ENCODE results near the gene TP53I13. TPM values are rescaled to one million over a fixed set of nuclear protein-coding genes. Genes with fewer than 3 reads are reported as not detected.
A peak's percentile ranks its signal among the peaks of the same experiment; 100 is the strongest.

Gene TP53I13
- total and polyA plus RNA-seq, 10 of the 15 experiments (the other 5 are each of a cell fraction or from before 2014, with no cell fraction given): 0.31 to 45.1 (median 19.5) TPM; not detected in 1

GRCh38 chr17:29590411-29591145, 22.1 kb downstream of the TP53I13 start:
- RAD21 ChIA-PET (ENCODE audit: unreplicated experiment): interaction anchor here (0.6 to 2.9 kb wide), 9 partner anchors 9 to 929 kb away, joined by 3 to 20 read pairs (median 6); partner anchors contain the start of gene ABHD15
- POLR2A ChIA-PET: interaction anchor here (0.6 to 1.0 kb wide), 3 partner anchors 27 to 724 kb away, joined by 3 to 9 read pairs (median 4); no protein-coding TSS in a partner anchor
- FAIRE-seq (no peak), DNase-seq (ENCODE audit: low read depth, low spot score) (no peak), ATAC-seq (peak; percentile 15)
- intact Hi-C loops (cut with micrococcal nuclease; ENCODE audit: unreplicated experiment): loop anchor here (1.0 to 10.0 kb wide), 2 partner anchors 10 to 226 kb away; no protein-coding TSS in a partner anchor
- no TSS peak for BruUV-seq (replicated peaks)
- no peaks in the 10 kb centered on the region for H3K9me3 ChIP-seq (replicated peaks; ENCODE audit: control insufficient read depth, insufficient read depth, low read length)
- no peak for TF ChIP-seq IRF5 (IDR thresholded peaks at IDR 0.05; ENCODE audit: borderline replicate concordance)
- peak; percentile 43 to 83; a peak in 3 of 4 replicates for TF ChIP-seq BHLHE40 (IDR thresholded peaks at IDR 0.05; ENCODE audit: borderline replicate concordance in 1 of 2, low read depth in 2 of 2, low read length in 1 of 2)
- peak; percentile 39; the same call in 1 of the 2 replicates for TF ChIP-seq NRF1 (conservative IDR thresholded peaks at IDR 0.05; ENCODE audit: low read depth, low read length)
- TF ChIP-seq MYC (IDR thresholded peaks at IDR 0.05; ENCODE audit: insufficient read depth, insufficient read length, insufficient replicate concordance, low read length, severe bottlenecking): peak; percentile 71
- TF ChIP-seq MAX (IDR thresholded peaks at IDR 0.05; ENCODE audit: low read depth, low read length): peak; percentile 44; the same call in 1 of the 2 replicates
- TF ChIP-seq BACH1 (IDR thresholded peaks at IDR 0.05; ENCODE audit: borderline replicate concordance): 0 out of 2 replicates have a peak, but pooled peaks have one; percentile 26
- no peak for TF ChIP-seq DPF2 (IDR thresholded peaks at IDR 0.05)
- TF ChIP-seq CHD2 (IDR thresholded peaks at IDR 0.05; ENCODE audit: borderline replicate concordance, low read depth, low read length): peak; percentile 59; the same call in 1 of the 2 replicates
- H3K9ac ChIP-seq (ENCODE audit: control insufficient read depth, insufficient read depth, low read length): peak overlapping the region; percentile 64
- H2AFZ ChIP-seq (ENCODE audit: control insufficient read depth, low read depth, low read length): peak overlapping the region; percentile 95
- CTCF ChIA-PET: interaction anchor here (0.6 to 5.0 kb wide), 14 partner anchors 9 to 229 kb away, joined by 3 to 72 read pairs (median 5); no protein-coding TSS in a partner anchor
- 9% methylated on average over 30 of the region's 30 CpGs for WGBS (ENCODE audit: insufficient coverage, insufficient replicate concordance, low lambda C conversion rate, missing lambda C conversion rate)
- H4K20me1 ChIP-seq (ENCODE audit: control insufficient read depth, insufficient read depth): no peaks in the 10 kb centered on the region
- H3K4me3 ChIP-seq: peak overlapping the region; percentile 67
- SMC1A ChIA-PET (ENCODE audit: uncharacterized antibody, unreplicated experiment): interaction anchor here (1.1 to 3.0 kb wide), 4 partner anchors 10 to 221 kb away, joined by 5 to 17 read pairs (median 6); no protein-coding TSS in a partner anchor
- peak overlapping the region; percentile 72 for H3K27ac ChIP-seq (ENCODE audit: control insufficient read depth, insufficient read depth)
- peak overlapping the region; percentile 100 for H3K4me2 ChIP-seq (ENCODE audit: control insufficient read depth, insufficient read depth)
- H3K27me3 ChIP-seq (replicated peaks in 1 of 2; ENCODE audit: control insufficient read depth in 2 of 2, insufficient read depth in 2 of 2, low read length in 1 of 2): no peaks in the 10 kb centered on the region; a peak in 1 of 4 replicates
- peaks cover 44% of the 10 kb centered on the region for H3K4me1 ChIP-seq (ENCODE audit: control insufficient read depth, insufficient read depth, low read length)
- no peaks in the 10 kb centered on the region for H3K36me3 ChIP-seq (ENCODE audit: control insufficient read depth in 2 of 2, insufficient read depth in 2 of 2, low read length in 1 of 2)
- peaks cover 28% of the 10 kb centered on the region for H3K79me2 ChIP-seq (ENCODE audit: control insufficient read depth, insufficient read depth, low read length)
- in situ Hi-C loops (cut with MboI): no loop called here
